Kidney (tissue), 14 donors: ENCODE data around the gene WDR46. TPM values are rescaled to one million over a fixed set of nuclear protein-coding genes. Genes with fewer than 3 reads are reported as not detected.

Experiments
- DNase-seq, 5 donors: peaks; one replicate each; pipeline ENCODE4 v3.0.0-alpha.2; 2013 to 2020
- FAIRE-seq: peaks from 2 replicates; lab custom pipeline; 2012; peaks lifted over from hg19 to GRCh38; lab: Jason Lieb, UNC
- H3K27ac ChIP-seq, 2 donors: one replicate each; pipeline ENCODE4 v1.7.0; 2013; ENCODE audit warnings: low read depth in 2 of 2, low read length in 2 of 2, inconsistent platforms in 1 of 2
- H3K27me3 ChIP-seq: one replicate; pipeline ENCODE4 v1.7.1; 2013; ENCODE audit warnings: low read length, inconsistent platforms; ENCODE audit not compliant: control insufficient read depth, insufficient read depth
- H3K36me3 ChIP-seq, 3 donors: one replicate each; pipeline versions ENCODE4 v1.7.0 to v1.7.1; 2013; ENCODE audit warnings: low read length in 3 of 3, control low read depth in 1 of 3, inconsistent platforms in 1 of 3; ENCODE audit not compliant: insufficient read depth in 3 of 3, control insufficient read depth in 2 of 3
- H3K4me1 ChIP-seq, 3 donors: one replicate each; pipeline versions ENCODE4 v1.7.0 to v1.7.1; 2013; ENCODE audit warnings: low read length in 3 of 3, inconsistent platforms in 1 of 3, low read depth in 1 of 3; ENCODE audit not compliant: control insufficient read depth in 2 of 3, insufficient read depth in 2 of 3
- H3K4me3 ChIP-seq, 3 donors: one replicate each; pipeline versions ENCODE4 v1.7.0 to v1.8.1; 2013; ENCODE audit warnings: low read length in 3 of 3, control low read depth in 1 of 3, inconsistent platforms in 1 of 3
- H3K9ac ChIP-seq, 3 donors: one replicate each; pipeline versions ENCODE4 v1.7.0 to v1.7.1; 2013; ENCODE audit warnings: low read length in 3 of 3, control low read depth in 1 of 3, inconsistent platforms in 1 of 3
- H3K9me3 ChIP-seq, 3 donors: one replicate each; pipeline versions ENCODE4 v1.7.0 to v1.7.1; 2013; ENCODE audit warnings: low read length in 3 of 3, control low read depth in 1 of 3, inconsistent platforms in 1 of 3; ENCODE audit not compliant: control insufficient read depth in 2 of 3, insufficient read depth in 1 of 3
- CTCF ChIP-seq: IDR thresholded peaks from 3 replicates; pipeline ENCODE4 v1.5.1; 2012; ENCODE audit warnings: mild to moderate bottlenecking, moderate library complexity, borderline replicate concordance; ENCODE audit not compliant: insufficient read depth; ENCODE audit errors: extremely low read depth
- intact Hi-C: fragments of 100-400 bp; cut with DNase I; formaldehyde crosslinking; loops from one replicate; pipeline ENCODE4 v1.11.1; 2022
- polyA plus RNA-seq: library from polyadenylated mRNA; stranded (reverse); fragments of 350-450 nt; fragmentation: Illumina TruSeq; extraction: RNeasy Lipid Tissue Mini Kit (QIAGEN cat#74804); gene quantifications from one replicate; pipeline ENCODE4 v1.2.3, GENCODE V29; 2014; ENCODE audit warnings: low read depth, low replicate concordance; ENCODE audit not compliant: insufficient read depth
- total RNA-seq: library from RNA; stranded (reverse); fragmentation: NEBNext Ultra II Directional; extraction: Animal tissue kit (Norgen Biotek cat#: 25700); gene quantifications from one replicate; pipeline ENCODE4 v1.2.1, GENCODE V29; 2021
- donor health status: control.
- donor health status: control.
- donor health status: control.
- donor health status: control.
- donor health status: control.
- donor health status: DM: yes; HTN: yes; CAD: no.
- donor health status: Normal renal cell carcinoma (clear cell type).

WDR46 gene
- total and polyA plus RNA-seq, 2 donors from 2014 or later: 40.3 to 46.5 TPM

- peaks cover 0 to 27% (median 2%) of the 10 kb centered on the region in 3 donors for H3K4me1 ChIP-seq
- DNase-seq (peak; percentile 56 to 84 (median 66)), FAIRE-seq (no peak)
- no peaks in the 10 kb centered on the region for H3K9me3 ChIP-seq
- H3K4me3 ChIP-seq: peak overlapping the region; percentile 70 to 96 (median 90)
- intact Hi-C loops: no loop called here
- no peaks in the 10 kb centered on the region for H3K27me3 ChIP-seq
- no peaks in the 10 kb centered on the region for H3K36me3 ChIP-seq
- peak overlapping the region; percentile 93 to 98 for H3K27ac ChIP-seq
- no peak for TF ChIP-seq CTCF
- peak overlapping the region; percentile 69 to 94 (median 93) for H3K9ac ChIP-seq
Observed at GRCh38 chr6:33313105-33313708, 24.2 kb upstream of the WDR46 start.

DNA sequence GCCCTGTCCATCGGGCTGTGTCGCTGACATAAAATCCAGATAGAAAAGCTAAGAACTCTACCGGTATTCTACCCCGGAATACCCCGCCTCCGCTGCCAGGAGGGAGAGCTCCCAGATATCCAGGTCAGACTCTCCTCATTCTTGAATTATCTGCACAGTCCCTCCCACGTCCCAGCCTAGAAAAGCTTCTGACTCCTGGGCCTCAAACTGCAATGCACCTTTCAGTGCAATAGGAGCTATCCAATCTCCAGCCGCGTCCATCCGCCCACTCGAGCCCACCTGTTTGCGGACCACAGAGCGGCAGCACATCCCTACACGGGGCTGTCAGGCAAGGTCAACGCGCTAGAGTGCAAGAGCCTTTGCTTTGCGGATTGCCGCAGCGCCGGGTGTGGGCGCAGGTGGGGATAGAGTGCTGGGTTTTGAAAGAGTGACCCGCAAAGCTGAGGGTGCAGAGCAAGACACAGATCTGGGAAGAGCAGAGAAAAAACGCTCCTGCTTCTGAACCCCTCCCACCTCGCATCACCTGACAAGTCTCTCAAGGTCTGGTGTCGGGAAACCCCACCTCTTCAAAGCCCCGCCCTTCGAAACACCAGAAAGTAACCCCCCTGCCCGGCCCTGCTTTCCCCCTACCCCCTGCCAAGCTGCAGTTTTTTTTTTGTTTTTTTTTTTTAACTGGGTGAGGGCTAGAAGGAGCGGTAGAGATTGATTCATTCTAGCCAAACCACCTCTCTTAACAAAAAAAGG, 23.5 kb upstream of the WDR46 start:
- peaks cover 0 to 27% (median 2%) of the 10 kb centered on the region in 3 donors for H3K4me1 ChIP-seq
- DNase-seq: peak; percentile 73 to 87 (median 83)
- no peak for FAIRE-seq
- peak overlapping the region; percentile 38 to 94 (median 93) for H3K9ac ChIP-seq
- intact Hi-C loops: no loop called here
- H3K9me3 ChIP-seq: no peaks in the 10 kb centered on the region
- TF ChIP-seq CTCF: no peak
- H3K27ac ChIP-seq: peak overlapping the region; percentile 93 to 98
- no peaks in the 10 kb centered on the region for H3K36me3 ChIP-seq
- H3K27me3 ChIP-seq: no peaks in the 10 kb centered on the region
- peak overlapping the region; percentile 70 to 96 (median 90) for H3K4me3 ChIP-seq

DNA sequence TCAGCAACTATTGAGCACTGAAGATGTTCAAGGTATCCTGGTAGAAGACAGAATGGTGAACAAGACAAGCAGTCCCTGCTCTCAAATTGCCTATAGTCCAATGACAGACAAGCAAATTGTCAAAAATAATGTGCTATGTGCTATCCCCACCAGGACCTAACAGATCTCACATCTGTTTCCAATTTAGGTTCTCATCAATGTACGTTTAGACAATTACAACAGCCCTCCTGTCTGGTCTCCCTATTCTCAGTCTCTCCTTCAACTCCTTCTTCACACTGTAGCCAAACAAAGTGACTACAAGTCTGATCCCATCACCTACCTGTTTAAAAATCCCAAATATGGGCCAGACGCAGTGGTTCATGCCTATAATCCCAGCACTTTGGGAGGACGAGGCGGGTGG, 17.3 kb upstream of the WDR46 start:
- FAIRE-seq (no peak), DNase-seq (no peak)
- no peaks in the 10 kb centered on the region for H3K27me3 ChIP-seq
- intact Hi-C loops: no loop called here
- no peak for TF ChIP-seq CTCF
- H3K4me3 ChIP-seq: no peak overlapping the region
- no peak overlapping the region for H3K27ac ChIP-seq
- H3K36me3 ChIP-seq: peaks cover 4 to 19% (median 15%) of the 10 kb centered on the region in 3 donors
- H3K9me3 ChIP-seq: no peaks in the 10 kb centered on the region
- H3K4me1 ChIP-seq: peaks cover 0 to 3% (median 0%) of the 10 kb centered on the region in 3 donors
- H3K9ac ChIP-seq: no peak overlapping the region
